Measurements from ENCODE around the gene MAPRE2. TPM values are rescaled to one million over a fixed set of nuclear protein-coding genes. Genes with fewer than 3 reads are reported as not detected.

Gene MAPRE2
- total and polyA plus RNA-seq, 11 donors, result 36.4 to 190 (median 137) TPM

GRCh38 chr18:35076135-35076924 is 35.1 kb downstream of the MAPRE2 start:
- 53 to 62% (median 56%) methylated on average over 4 of the region's 4 CpGs for WGBS, 4 donors
- Histone ChIP-seq H3K36me3 (peaks cover 0 to 12% (median 0%) of the 10 kb centered on the region in 9 donors), H3K27me3 (no peaks in the 10 kb centered on the region), H3K4me3 (no peak overlapping the region), H3K4me1 (peaks cover 4 to 97% (median 71%) of the 10 kb centered on the region in 12 donors), H3K9me3 (no peaks in the 10 kb centered on the region), H3K27ac (peak overlapping the region in 11 of 12 donors; percentile 37 to 84 (median 71))
- DNase-seq (no peak), ATAC-seq (no peak)
- intact Hi-C loops (cut with DNase I), result loop anchor here in 1 of 10 donors (5.0 kb wide), 1 partner anchor 34 kb away; the partner anchor contains the start of gene MAPRE2
- TF ChIP-seq CTCF (IDR thresholded peaks at IDR 0.05), result no peak
- no peak for TF ChIP-seq POLR2A (IDR thresholded peaks at IDR 0.05)

GRCh38 chr18:35077937-35078336 is 36.7 kb downstream of the MAPRE2 start:
- Histone ChIP-seq H3K36me3 (peaks cover 0 to 11% (median 0%) of the 10 kb centered on the region in 9 donors), H3K4me3 (no peak overlapping the region), H3K27ac (peak overlapping the region in 6 of 12 donors; percentile 11 to 46 (median 20)), H3K27me3 (no peaks in the 10 kb centered on the region), H3K4me1 (peaks cover 4 to 85% (median 60%) of the 10 kb centered on the region in 12 donors), H3K9me3 (no peaks in the 10 kb centered on the region)
- intact Hi-C loops (cut with DNase I), result loop anchor here in 1 of 10 donors (5.0 kb wide), 1 partner anchor 36 kb away; the partner anchor contains the start of gene MAPRE2
- DNase-seq (no peak), ATAC-seq (no peak)
- no peak for TF ChIP-seq POLR2A (IDR thresholded peaks at IDR 0.05)
- no peak for TF ChIP-seq CTCF (IDR thresholded peaks at IDR 0.05)

GRCh38 chr18:35080058-35080457 is 38.8 kb downstream of the MAPRE2 start:
- Histone ChIP-seq H3K9me3 (no peaks in the 10 kb centered on the region), H3K4me3 (no peak overlapping the region), H3K27me3 (no peaks in the 10 kb centered on the region), H3K27ac (no peak overlapping the region), H3K4me1 (peaks cover 3 to 80% (median 53%) of the 10 kb centered on the region in 12 donors), H3K36me3 (peaks cover 0 to 11% (median 0%) of the 10 kb centered on the region in 9 donors)
- TF ChIP-seq POLR2A (IDR thresholded peaks at IDR 0.05), result no peak
- no peak for TF ChIP-seq CTCF (IDR thresholded peaks at IDR 0.05)
- WGBS, 4 donors, result 94 to 99% (median 97%) methylated on average over 1 of the region's 1 CpG
- ATAC-seq, result no peak
- intact Hi-C loops (cut with DNase I), result no loop called here
- DNase-seq, result no peak

GRCh38 chr18:35083174-35083712 is 42.0 kb downstream of the MAPRE2 start:
- peaks cover 0 to 11% (median 0%) of the 10 kb centered on the region in 9 donors for H3K36me3 ChIP-seq
- DNase-seq (peak in 4 of 5 donors; percentile 48 to 72 (median 60)), ATAC-seq (peak; percentile 91 to 93 (median 92))
- no peak for TF ChIP-seq CTCF (IDR thresholded peaks at IDR 0.05)
- TF ChIP-seq POLR2A (IDR thresholded peaks at IDR 0.05), result no peak
- H3K4me3 ChIP-seq, result no peak overlapping the region
- no peaks in the 10 kb centered on the region for H3K9me3 ChIP-seq
- H3K27me3 ChIP-seq, result no peaks in the 10 kb centered on the region
- peak overlapping the region; percentile 13 to 94 (median 78) for H3K27ac ChIP-seq
- peaks cover 4 to 78% (median 55%) of the 10 kb centered on the region in 12 donors for H3K4me1 ChIP-seq
- WGBS, 4 donors, result 47 to 57% (median 50%) methylated on average over 3 of the region's 3 CpGs
- intact Hi-C loops (cut with DNase I), result no loop called here

Measured in heart left ventricle (tissue), 16 donors.